HepG2 (cell line): ENCODE results near the gene SBNO2. TPM values are rescaled to one million over a fixed set of nuclear protein-coding genes. Genes with fewer than 3 reads are reported as not detected.

Source experiments
- AGO1 ChIP-seq: fragments of 200-400 bp; formaldehyde crosslinking; IDR thresholded peaks from 2 replicates; pipeline ENCODE4 v1.6.1; 2017; ENCODE audit warnings: mild to moderate bottlenecking, low read depth, low read length, moderate library complexity; ENCODE audit not compliant: poor library complexity, severe bottlenecking
- AGO2 ChIP-seq: fragments of 200-400 bp; formaldehyde crosslinking; optimal IDR thresholded peaks from 2 replicates; pipeline ENCODE3; 2017; ENCODE audit warnings: mild to moderate bottlenecking, low read depth, low read length, moderate library complexity
- ATRX ChIP-seq: sonication (generic); formaldehyde crosslinking; IDR thresholded peaks from 2 replicates; pipeline ENCODE4 v1.4.0; 2020; ENCODE audit warnings: missing genetic modification reagents, borderline replicate concordance
- CCDC6 ChIP-seq: sonication (generic); formaldehyde crosslinking; IDR thresholded peaks from 2 replicates; pipeline ENCODE4 v1.8.1; 2022; ENCODE audit warnings: mild to moderate bottlenecking, missing genetic modification reagents, moderate library complexity
- CEBPG ChIP-seq: IDR thresholded peaks from 2 replicates; pipeline ENCODE4 v1.6.1; 2016
- FOSL2 ChIP-seq: sonication (generic); formaldehyde crosslinking; IDR thresholded peaks from 2 replicates; pipeline ENCODE4 v1.4.0; 2020; ENCODE audit warnings: missing genetic modification reagents
- GTF3A ChIP-seq: sonication (generic); formaldehyde crosslinking; conservative IDR thresholded peaks from 2 replicates; pipeline ENCODE4 v1.4.0; 2020; ENCODE audit warnings: mild to moderate bottlenecking, missing genetic modification reagents
- HMG20A ChIP-seq: IDR thresholded peaks from 2 replicates; pipeline ENCODE4 v1.6.1; 2016; ENCODE audit warnings: borderline replicate concordance
- KMT2B ChIP-seq: IDR thresholded peaks from 2 replicates; pipeline ENCODE4 v1.6.1; 2016; ENCODE audit warnings: missing genetic modification reagents, missing compliant biosample characterization
- NBN ChIP-seq: fragments of 450-650 bp; conservative IDR thresholded peaks from 2 replicates; pipeline ENCODE4 v1.6.1; 2017
- NCOR1 ChIP-seq: fragments of 200-600 bp; sonication (generic); IDR thresholded peaks from 2 replicates; pipeline ENCODE4 v1.7.0; 2017; ENCODE audit warnings: antibody characterized with exemption, low read length, borderline replicate concordance
- ONECUT2 ChIP-seq: sonication (generic); formaldehyde crosslinking; IDR thresholded peaks from 2 replicates; pipeline ENCODE4 v1.4.0; 2020; ENCODE audit warnings: missing genetic modification reagents
- PAWR ChIP-seq: sonication (generic); formaldehyde crosslinking; IDR thresholded peaks from 2 replicates; pipeline ENCODE4 v1.4.0; 2020; ENCODE audit warnings: missing genetic modification reagents, mild to moderate bottlenecking, borderline replicate concordance
- RNF2 ChIP-seq: fragments of 450-650 bp; conservative IDR thresholded peaks from 2 replicates; pipeline ENCODE4 v1.6.1; 2016; ENCODE audit warnings: low read depth
- SP5 ChIP-seq: IDR thresholded peaks from 2 replicates; pipeline ENCODE4 v1.6.1; 2016; ENCODE audit warnings: low read depth, borderline replicate concordance
- TAF1 ChIP-seq: sonication (generic); formaldehyde crosslinking; IDR thresholded peaks from 2 replicates; pipeline ENCODE4 v1.4.0; 2020; ENCODE audit warnings: missing genetic modification reagents
- ZFYVE20 ChIP-seq: sonication (generic); formaldehyde crosslinking; IDR thresholded peaks from 2 replicates; pipeline ENCODE4 v1.8.0; 2023; ENCODE audit warnings: low read depth, mild to moderate bottlenecking, moderate library complexity, missing genetic modification reagents, borderline replicate concordance
- ZMYM3 ChIP-seq: sonication (generic); formaldehyde crosslinking; IDR thresholded peaks from 2 replicates; pipeline ENCODE4 v1.5.1; 2020; ENCODE audit warnings: mild to moderate bottlenecking, missing genetic modification reagents
- ZNF451 ChIP-seq: sonication (generic); formaldehyde crosslinking; IDR thresholded peaks from 2 replicates; pipeline ENCODE4 v1.5.0; 2020; ENCODE audit warnings: mild to moderate bottlenecking, missing genetic modification reagents
- ZNF713 ChIP-seq: sonication (generic); formaldehyde crosslinking; IDR thresholded peaks from 2 replicates; pipeline ENCODE4 v1.4.0; 2020; ENCODE audit warnings: mild to moderate bottlenecking, missing genetic modification reagents
- polyA plus RNA-seq, 8 experiments: library from polyadenylated mRNA; depleted of rRNA in 3 of 8; stranded (reverse) in 7 of 8; unstranded in 1 of 8; fragments of >200 nt; fragmentation: Illumina TruSeq in 4 of 8; extraction: Trizol in 4 of 8; gene quantifications; 2 replicates each; pipeline versions ENCODE4 v1.2.1 to v1.2.3, GENCODE V29; 2011 to 2016; ENCODE audit warnings: low read depth in 4 of 8, missing spikeins in 1 of 8, mixed read lengths in 1 of 8; ENCODE audit not compliant: insufficient read depth in 1 of 8
- total RNA-seq, 5 experiments: library from RNA; depleted of rRNA; stranded (reverse); fragments of >200 nt; fragmentation: Illumina TruSeq; extraction: Trizol; gene quantifications; 2 replicates each; pipeline ENCODE4 v1.2.3, GENCODE V29; 2016; ENCODE audit warnings: low read depth in 1 of 5
- TF ChIP-seq, protein P1 (sequence below): IDR thresholded peaks from 2 replicates; pipeline ENCODE4 v1.6.1; 2016
- TF ChIP-seq, protein P2 (sequence below): sonication (generic); formaldehyde crosslinking; IDR thresholded peaks from 2 replicates; pipeline ENCODE4 v1.8.1; 2023; ENCODE audit warnings: mild to moderate bottlenecking, moderate library complexity, missing genetic modification reagents
- TF ChIP-seq, protein P3 (sequence below): sonication (generic); formaldehyde crosslinking; IDR thresholded peaks from 2 replicates; pipeline ENCODE4 v1.8.1; 2023; ENCODE audit warnings: missing genetic modification reagents, inconsistent platforms, borderline replicate concordance
- TF ChIP-seq, protein P4 (sequence below): sonication (generic); IDR thresholded peaks from 2 replicates; pipeline ENCODE4 v1.6.1; 2016; ENCODE audit warnings: low read depth, borderline replicate concordance
- TF ChIP-seq, protein P5 (sequence below): sonication (generic); formaldehyde crosslinking; IDR thresholded peaks from 2 replicates; pipeline ENCODE4 v1.4.0; 2020; ENCODE audit warnings: missing genetic modification reagents, mild to moderate bottlenecking, borderline replicate concordance

Gene SBNO2
- total and polyA plus RNA-seq, 2 of the 13 experiments (the other 11 are each of a cell fraction or from before 2014, with no cell fraction given) = 8.6 to 10.4 TPM

DNA sequence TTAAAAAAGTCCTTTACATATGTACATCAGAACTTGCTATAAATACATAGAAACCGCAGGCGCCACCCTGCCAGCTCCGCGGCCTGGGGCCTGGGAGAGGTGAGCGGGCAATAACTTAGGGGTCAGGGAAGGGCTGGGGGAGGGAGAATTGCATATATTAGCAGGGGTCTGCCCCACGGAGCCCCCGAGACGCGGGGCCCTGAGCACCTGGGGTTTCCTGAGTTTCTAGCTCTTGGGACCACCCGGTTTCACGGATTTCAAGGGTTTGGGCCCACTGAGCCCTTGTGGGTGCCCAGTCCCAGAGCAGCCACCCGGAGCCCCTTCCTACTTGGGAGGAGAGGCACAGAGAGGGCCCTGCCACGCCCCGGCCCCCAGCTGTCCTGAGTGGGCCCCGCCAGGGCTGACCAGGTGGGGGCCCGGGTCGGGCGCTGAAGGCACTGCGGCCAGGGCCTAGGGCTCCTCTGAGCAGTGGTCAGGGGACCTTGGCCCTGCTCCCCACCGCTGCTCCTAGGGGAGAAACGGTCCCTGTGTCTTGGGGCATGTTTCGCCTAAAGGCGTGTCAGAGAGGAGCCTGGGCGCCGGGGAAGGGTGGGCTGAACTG lies 66.3 kb downstream of the SBNO2 start (continued):
- no peak for TF ChIP-seq ATRX (CRISPR knock-in tag)
- no peak for TF ChIP-seq CEBPG (CRISPR knock-in tag)
- no peak for TF ChIP-seq GTF3A (CRISPR knock-in tag)
- no peak for TF ChIP-seq HMG20A
- TF ChIP-seq ZMYM3 (CRISPR knock-in tag) = no peak
- no peak for TF ChIP-seq KMT2B (CRISPR knock-in tag)
- TF ChIP-seq, protein P1, sequence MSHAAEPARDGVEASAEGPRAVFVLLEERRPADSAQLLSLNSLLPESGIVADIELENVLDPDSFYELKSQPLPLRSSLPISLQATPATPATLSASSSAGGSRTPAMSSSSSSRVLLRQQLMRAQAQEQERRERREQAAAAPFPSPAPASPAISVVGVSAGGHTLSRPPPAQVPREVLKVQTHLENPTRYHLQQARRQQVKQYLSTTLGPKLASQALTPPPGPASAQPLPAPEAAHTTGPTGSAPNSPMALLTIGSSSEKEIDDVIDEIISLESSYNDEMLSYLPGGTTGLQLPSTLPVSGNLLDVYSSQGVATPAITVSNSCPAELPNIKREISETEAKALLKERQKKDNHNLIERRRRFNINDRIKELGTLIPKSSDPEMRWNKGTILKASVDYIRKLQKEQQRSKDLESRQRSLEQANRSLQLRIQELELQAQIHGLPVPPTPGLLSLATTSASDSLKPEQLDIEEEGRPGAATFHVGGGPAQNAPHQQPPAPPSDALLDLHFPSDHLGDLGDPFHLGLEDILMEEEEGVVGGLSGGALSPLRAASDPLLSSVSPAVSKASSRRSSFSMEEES (CRISPR knock-in tag) = no peak
- no peak for TF ChIP-seq ZNF451 (CRISPR knock-in tag)
- no peak for TF ChIP-seq ONECUT2 (CRISPR knock-in tag)
- TF ChIP-seq, protein P2, sequence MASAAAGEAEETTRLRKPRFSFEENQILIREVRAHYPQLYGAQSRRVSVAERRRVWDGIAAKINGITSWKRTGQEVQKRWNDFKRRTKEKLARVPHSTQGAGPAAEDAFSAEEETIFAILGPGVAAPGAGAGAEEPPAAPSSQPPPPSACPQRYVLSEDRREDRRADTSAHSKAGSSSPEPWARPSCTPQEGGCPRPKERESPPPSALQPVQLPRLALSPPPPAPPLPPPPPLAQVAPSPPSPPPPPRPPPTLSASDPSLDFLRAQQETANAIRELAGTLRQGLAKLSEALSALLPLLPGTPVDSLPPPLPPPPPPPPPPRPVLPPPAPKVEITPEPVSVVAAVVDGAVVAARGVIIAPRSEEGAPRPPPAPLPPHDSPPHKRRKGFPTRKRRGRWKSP = no peak
- TF ChIP-seq NBN = no peak
- TF ChIP-seq, protein P3, sequence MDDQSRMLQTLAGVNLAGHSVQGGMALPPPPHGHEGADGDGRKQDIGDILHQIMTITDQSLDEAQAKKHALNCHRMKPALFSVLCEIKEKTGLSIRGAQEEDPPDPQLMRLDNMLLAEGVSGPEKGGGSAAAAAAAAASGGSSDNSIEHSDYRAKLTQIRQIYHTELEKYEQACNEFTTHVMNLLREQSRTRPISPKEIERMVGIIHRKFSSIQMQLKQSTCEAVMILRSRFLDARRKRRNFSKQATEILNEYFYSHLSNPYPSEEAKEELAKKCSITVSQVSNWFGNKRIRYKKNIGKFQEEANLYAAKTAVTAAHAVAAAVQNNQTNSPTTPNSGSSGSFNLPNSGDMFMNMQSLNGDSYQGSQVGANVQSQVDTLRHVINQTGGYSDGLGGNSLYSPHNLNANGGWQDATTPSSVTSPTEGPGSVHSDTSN (CRISPR knock-in tag) = no peak
- TF ChIP-seq SP5 (CRISPR knock-in tag) = no peak
- TF ChIP-seq NCOR1 = no peak
- TF ChIP-seq AGO2 = peak; percentile 96
- TF ChIP-seq CCDC6 = no peak
- TF ChIP-seq ZNF713 = no peak
- TF ChIP-seq ZFYVE20 (CRISPR knock-in tag) = no peak
- TF ChIP-seq TAF1 (CRISPR knock-in tag) = no peak
- no peak for TF ChIP-seq RNF2
- TF ChIP-seq, protein P4, sequence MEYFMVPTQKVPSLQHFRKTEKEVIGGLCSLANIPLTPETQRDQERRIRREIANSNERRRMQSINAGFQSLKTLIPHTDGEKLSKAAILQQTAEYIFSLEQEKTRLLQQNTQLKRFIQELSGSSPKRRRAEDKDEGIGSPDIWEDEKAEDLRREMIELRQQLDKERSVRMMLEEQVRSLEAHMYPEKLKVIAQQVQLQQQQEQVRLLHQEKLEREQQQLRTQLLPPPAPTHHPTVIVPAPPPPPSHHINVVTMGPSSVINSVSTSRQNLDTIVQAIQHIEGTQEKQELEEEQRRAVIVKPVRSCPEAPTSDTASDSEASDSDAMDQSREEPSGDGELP = no peak
- TF ChIP-seq, protein P5, sequence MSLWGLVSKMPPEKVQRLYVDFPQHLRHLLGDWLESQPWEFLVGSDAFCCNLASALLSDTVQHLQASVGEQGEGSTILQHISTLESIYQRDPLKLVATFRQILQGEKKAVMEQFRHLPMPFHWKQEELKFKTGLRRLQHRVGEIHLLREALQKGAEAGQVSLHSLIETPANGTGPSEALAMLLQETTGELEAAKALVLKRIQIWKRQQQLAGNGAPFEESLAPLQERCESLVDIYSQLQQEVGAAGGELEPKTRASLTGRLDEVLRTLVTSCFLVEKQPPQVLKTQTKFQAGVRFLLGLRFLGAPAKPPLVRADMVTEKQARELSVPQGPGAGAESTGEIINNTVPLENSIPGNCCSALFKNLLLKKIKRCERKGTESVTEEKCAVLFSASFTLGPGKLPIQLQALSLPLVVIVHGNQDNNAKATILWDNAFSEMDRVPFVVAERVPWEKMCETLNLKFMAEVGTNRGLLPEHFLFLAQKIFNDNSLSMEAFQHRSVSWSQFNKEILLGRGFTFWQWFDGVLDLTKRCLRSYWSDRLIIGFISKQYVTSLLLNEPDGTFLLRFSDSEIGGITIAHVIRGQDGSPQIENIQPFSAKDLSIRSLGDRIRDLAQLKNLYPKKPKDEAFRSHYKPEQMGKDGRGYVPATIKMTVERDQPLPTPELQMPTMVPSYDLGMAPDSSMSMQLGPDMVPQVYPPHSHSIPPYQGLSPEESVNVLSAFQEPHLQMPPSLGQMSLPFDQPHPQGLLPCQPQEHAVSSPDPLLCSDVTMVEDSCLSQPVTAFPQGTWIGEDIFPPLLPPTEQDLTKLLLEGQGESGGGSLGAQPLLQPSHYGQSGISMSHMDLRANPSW = no peak
- TF ChIP-seq AGO1 = peak; percentile 90
- TF ChIP-seq FOSL2 = no peak
- no peak for TF ChIP-seq PAWR
